SK-N-SH treated with all-trans-retinoic acid at 6 μM for 48 hours (cell line): ENCODE measurements around the gene POLD2.

Source experiments
- ATAC-seq: fragments of 200-7000 bp; cut with Tn5 transposase; 3 replicates; pipeline ENCODE4 v1.9.1; 2020; ENCODE audit warnings: mild to moderate bottlenecking, moderate library complexity
- ARNTL ChIP-seq: fragments of 450-650 bp; formaldehyde crosslinking; IDR thresholded peaks from 2 replicates; pipeline ENCODE4 v1.5.0; 2020; ENCODE audit warnings: low read depth, mild to moderate bottlenecking, moderate library complexity, borderline replicate concordance
- BACH2 ChIP-seq: fragments of 250-450 bp; sonication (Bioruptor Pico); IDR thresholded peaks from 2 replicates; pipeline ENCODE4 v1.9.0; 2021; ENCODE audit warnings: mild to moderate bottlenecking, borderline replicate concordance
- CREB5 ChIP-seq: fragments of 250-450 bp; sonication (Bioruptor Pico); IDR thresholded peaks from 2 replicates; pipeline ENCODE4 v1.5.1; 2020; ENCODE audit warnings: low read depth, mild to moderate bottlenecking, moderate library complexity
- CSDC2 ChIP-seq: fragments of 250-450 bp; sonication (Bioruptor Pico); IDR thresholded peaks from 2 replicates; pipeline ENCODE4 v1.5.0; 2020; ENCODE audit warnings: mild to moderate bottlenecking, moderate library complexity
- CSRNP3 ChIP-seq: fragments of 250-450 bp; sonication (Bioruptor Pico); IDR thresholded peaks from 2 replicates; pipeline ENCODE4 v1.5.1; 2021; ENCODE audit warnings: mild to moderate bottlenecking, moderate library complexity
- ESRRG ChIP-seq: fragments of 250-450 bp; sonication (Bioruptor Pico); IDR thresholded peaks from 2 replicates; pipeline ENCODE4 v1.6.1; 2021; ENCODE audit warnings: mild to moderate bottlenecking
- GLIS3 ChIP-seq: fragments of 250-450 bp; sonication (Bioruptor Pico); IDR thresholded peaks from 2 replicates; pipeline ENCODE4 v1.5.0; 2020; ENCODE audit warnings: mild to moderate bottlenecking, moderate library complexity
- ISL1 ChIP-seq: fragments of 250-450 bp; sonication (Bioruptor Pico); IDR thresholded peaks from 2 replicates; pipeline ENCODE4 v2.1.2; 2022; ENCODE audit warnings: mild to moderate bottlenecking, moderate library complexity
- OSR1 ChIP-seq: fragments of 250-450 bp; sonication (Bioruptor Pico); IDR thresholded peaks from 2 replicates; pipeline ENCODE4 v1.8.0; 2022; ENCODE audit warnings: moderate library complexity, mild to moderate bottlenecking, inconsistent platforms
- PATZ1 ChIP-seq: fragments of 250-450 bp; sonication (Bioruptor Pico); IDR thresholded peaks from 2 replicates; pipeline ENCODE4 v1.8.0; 2020; ENCODE audit warnings: mild to moderate bottlenecking, moderate library complexity, borderline replicate concordance
- POU6F1 ChIP-seq: fragments of 250-450 bp; sonication (Bioruptor Pico); IDR thresholded peaks from 2 replicates; pipeline ENCODE4 v1.8.0; 2021; ENCODE audit warnings: low read depth, mild to moderate bottlenecking, moderate library complexity, borderline replicate concordance
- SNAI2 ChIP-seq: fragments of 250-450 bp; sonication (Bioruptor Pico); IDR thresholded peaks from 2 replicates; pipeline ENCODE4 v1.5.0; 2020; ENCODE audit warnings: mild to moderate bottlenecking, moderate library complexity
- TCF4 ChIP-seq: fragments of 250-450 bp; sonication (Bioruptor Pico); IDR thresholded peaks from 2 replicates; pipeline ENCODE4 v1.8.0; 2021; ENCODE audit warnings: mild to moderate bottlenecking, moderate library complexity, borderline replicate concordance
- TOX ChIP-seq: fragments of 250-450 bp; sonication (Bioruptor Pico); IDR thresholded peaks from 2 replicates; pipeline ENCODE4 v1.8.0; 2021; ENCODE audit warnings: mild to moderate bottlenecking, moderate library complexity, borderline replicate concordance
- TSHZ2 ChIP-seq: fragments of 250-450 bp; sonication (Bioruptor Pico); IDR thresholded peaks from 2 replicates; pipeline ENCODE4 v1.5.0; 2020; ENCODE audit warnings: mild to moderate bottlenecking, moderate library complexity
- ZFP30 ChIP-seq: fragments of 450-650 bp; formaldehyde crosslinking; IDR thresholded peaks from 2 replicates; pipeline ENCODE4 v1.5.0; 2022; ENCODE audit warnings: mild to moderate bottlenecking, moderate library complexity
- ZNF565 ChIP-seq: fragments of 450-650 bp; formaldehyde crosslinking; conservative IDR thresholded peaks from 2 replicates; pipeline ENCODE4 v1.5.0; 2020; ENCODE audit warnings: low read depth, mild to moderate bottlenecking, moderate library complexity
- ZNF70 ChIP-seq: fragments of 450-650 bp; formaldehyde crosslinking; IDR thresholded peaks from 2 replicates; pipeline ENCODE4 v1.5.0; 2020; ENCODE audit warnings: mild to moderate bottlenecking, moderate library complexity
- ZNF8 ChIP-seq: fragments of 450-650 bp; formaldehyde crosslinking; IDR thresholded peaks from 2 replicates; pipeline ENCODE4 v1.5.0; 2020; ENCODE audit warnings: mild to moderate bottlenecking, moderate library complexity

POLD2 gene

GRCh38 chr7:44080118-44080517 is 43.2 kb downstream of the POLD2 start:
- no peak for ATAC-seq
- TF ChIP-seq ZNF70 (CRISPR knock-in tag) (no peak), OSR1 (no peak), CREB5 (no peak), ZNF8 (CRISPR knock-in tag) (no peak), GLIS3 (CRISPR knock-in tag) (no peak), ISL1 (CRISPR knock-in tag) (no peak), TCF4 (CRISPR knock-in tag) (no peak), ARNTL (CRISPR knock-in tag) (no peak), ESRRG (CRISPR knock-in tag) (no peak)

GRCh38 chr7:44079331-44080021 is 43.9 kb downstream of the POLD2 start:
- TF ChIP-seq ZNF70 (CRISPR knock-in tag) (no peak), ARNTL (CRISPR knock-in tag) (no peak), POU6F1 (CRISPR knock-in tag) (no peak), ESRRG (CRISPR knock-in tag) (no peak), CSRNP3 (CRISPR knock-in tag) (no peak), ZNF8 (CRISPR knock-in tag) (no peak)
- ATAC-seq: no peak

GRCh38 chr7:44078521-44078920 is 44.8 kb downstream of the POLD2 start:
- TF ChIP-seq ESRRG (CRISPR knock-in tag) (no peak), ZNF70 (CRISPR knock-in tag) (no peak), CREB5 (no peak), ZFP30 (CRISPR knock-in tag) (no peak), ARNTL (CRISPR knock-in tag) (no peak), CSDC2 (no peak), TSHZ2 (CRISPR knock-in tag) (no peak), TOX (CRISPR knock-in tag) (no peak), OSR1 (no peak), POU6F1 (CRISPR knock-in tag) (no peak), GLIS3 (CRISPR knock-in tag) (no peak), PATZ1 (CRISPR knock-in tag) (no peak), TCF4 (CRISPR knock-in tag) (no peak), SNAI2 (CRISPR knock-in tag) (no peak), ISL1 (CRISPR knock-in tag) (no peak), ZNF565 (CRISPR knock-in tag) (no peak), BACH2 (no peak), ZNF8 (CRISPR knock-in tag) (no peak)
- no peak for ATAC-seq
